Measurements from ENCODE around the gene SCYGR8. TPM values are rescaled to one million over a fixed set of nuclear protein-coding genes. Genes with fewer than 3 reads are reported as not detected.

Gene SCYGR8, protein sequence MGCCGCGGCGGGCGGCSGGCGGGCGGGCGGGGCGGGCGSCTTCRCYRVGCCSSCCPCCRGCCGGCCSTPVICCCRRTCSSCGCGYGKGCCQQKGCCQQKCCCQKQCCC
- total RNA-seq: not detected

DNA sequence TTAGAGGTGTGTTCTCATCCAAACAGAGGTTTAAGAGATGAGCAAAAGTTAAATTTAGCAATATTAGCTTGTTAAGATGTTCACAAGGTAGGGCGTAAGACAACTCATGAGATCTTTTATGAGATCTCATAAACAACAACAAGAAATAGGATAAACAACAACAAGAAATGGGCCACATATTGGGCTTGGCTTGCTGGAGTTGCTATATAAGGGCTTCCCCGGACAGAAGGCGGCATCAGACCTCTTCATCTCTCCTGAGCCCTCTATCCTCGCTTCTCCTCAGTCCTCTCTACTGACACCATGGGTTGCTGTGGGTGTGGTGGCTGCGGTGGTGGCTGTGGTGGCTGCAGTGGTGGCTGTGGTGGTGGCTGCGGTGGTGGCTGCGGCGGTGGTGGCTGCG is at the start of gene SCYGR8:
Gene SCYGR8 (plus strand): TSS at position 301 of the 400 bp plus-strand sequence. CDS start 0 bp downstream, at position 301.
- Histone ChIP-seq H3K36me3 (no peaks in the 10 kb centered on the region), H3K27me3 (no peaks in the 10 kb centered on the region), H3K9me3 (no peaks in the 10 kb centered on the region), H3K4me3 (no peak within 1 kb of the TSS), H3K4me1 (no peaks in the 10 kb centered on the region), H3K27ac (no peak within 1 kb of the TSS)
- in situ Hi-C loops (cut with MboI; ENCODE audit: low pct_ligation_motif_present in 1 of 4, low pct_unique_long_range_greater_than_20kb in 1 of 4, low sequenced_read_pairs in 3 of 4) (no loop called here), intact Hi-C loops (cut with DNase I; ENCODE audit: low total_unique reads) (no loop called here)
- WGBS, 2 donors (ENCODE audit: low coverage in 1 of 2): 93 to 100% methylated on average over 1 to 7 of the region's 9 CpGs
- DNase-seq: no peak
- no peak for TF ChIP-seq POLR2A (IDR thresholded peaks at IDR 0.05)
- TF ChIP-seq, protein P1, sequence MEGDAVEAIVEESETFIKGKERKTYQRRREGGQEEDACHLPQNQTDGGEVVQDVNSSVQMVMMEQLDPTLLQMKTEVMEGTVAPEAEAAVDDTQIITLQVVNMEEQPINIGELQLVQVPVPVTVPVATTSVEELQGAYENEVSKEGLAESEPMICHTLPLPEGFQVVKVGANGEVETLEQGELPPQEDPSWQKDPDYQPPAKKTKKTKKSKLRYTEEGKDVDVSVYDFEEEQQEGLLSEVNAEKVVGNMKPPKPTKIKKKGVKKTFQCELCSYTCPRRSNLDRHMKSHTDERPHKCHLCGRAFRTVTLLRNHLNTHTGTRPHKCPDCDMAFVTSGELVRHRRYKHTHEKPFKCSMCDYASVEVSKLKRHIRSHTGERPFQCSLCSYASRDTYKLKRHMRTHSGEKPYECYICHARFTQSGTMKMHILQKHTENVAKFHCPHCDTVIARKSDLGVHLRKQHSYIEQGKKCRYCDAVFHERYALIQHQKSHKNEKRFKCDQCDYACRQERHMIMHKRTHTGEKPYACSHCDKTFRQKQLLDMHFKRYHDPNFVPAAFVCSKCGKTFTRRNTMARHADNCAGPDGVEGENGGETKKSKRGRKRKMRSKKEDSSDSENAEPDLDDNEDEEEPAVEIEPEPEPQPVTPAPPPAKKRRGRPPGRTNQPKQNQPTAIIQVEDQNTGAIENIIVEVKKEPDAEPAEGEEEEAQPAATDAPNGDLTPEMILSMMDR (IDR thresholded peaks at IDR 0.05): no peak
- TF ChIP-seq POLR2AphosphoS5 (IDR thresholded peaks at IDR 0.05): no peak
- no peak for TF ChIP-seq EP300 (IDR thresholded peaks at IDR 0.05; ENCODE audit: low read depth)

DNA sequence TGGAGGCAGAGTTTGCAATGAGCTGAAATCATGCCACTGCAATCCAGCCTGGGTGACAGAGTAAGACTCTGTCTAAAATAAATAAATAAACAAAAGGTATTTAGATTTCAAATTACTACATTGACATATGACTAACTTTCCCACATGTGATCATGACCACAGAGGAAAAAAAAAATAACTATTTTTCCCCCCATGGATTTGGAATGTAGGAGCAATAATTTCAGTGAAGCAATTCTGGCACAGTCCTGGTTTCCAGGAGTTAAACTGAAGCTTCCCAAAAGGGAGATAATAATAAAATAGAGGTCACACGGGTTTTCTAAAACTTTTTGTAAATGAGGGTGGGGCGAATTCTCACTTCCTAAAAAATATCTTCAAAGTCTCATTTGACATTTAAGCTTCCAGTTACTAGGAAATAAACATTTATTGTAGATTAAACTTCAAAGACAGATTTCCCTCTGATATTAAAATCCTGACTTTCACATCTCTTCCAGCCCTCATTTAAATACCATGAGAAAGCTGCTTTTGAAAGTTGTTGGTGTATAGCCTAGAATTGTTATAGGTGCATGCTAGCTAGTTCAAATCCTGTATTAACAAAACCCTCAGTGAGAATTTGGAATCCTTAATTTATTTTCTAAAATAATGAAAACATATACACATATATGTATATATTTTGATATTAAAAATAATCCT is 48.6 kb upstream of the SCYGR8 start:
- Histone ChIP-seq H3K9me3 (no peaks in the 10 kb centered on the region), H3K27ac (no peak overlapping the region), H3K27me3 (no peaks in the 10 kb centered on the region), H3K4me3 (no peak overlapping the region), H3K36me3 (no peaks in the 10 kb centered on the region), H3K4me1 (peaks cover 0 to 5% (median 0%) of the 10 kb centered on the region in 4 donors)
- intact Hi-C loops (cut with DNase I; ENCODE audit: low total_unique reads) (no loop called here), in situ Hi-C loops (cut with MboI; ENCODE audit: low pct_ligation_motif_present in 1 of 4, low pct_unique_long_range_greater_than_20kb in 1 of 4, low sequenced_read_pairs in 3 of 4) (no loop called here)
- TF ChIP-seq POLR2A (IDR thresholded peaks at IDR 0.05): no peak
- 55 to 57% methylated on average over 2 of the region's 2 CpGs for WGBS, 2 donors (ENCODE audit: low coverage in 1 of 2)
- DNase-seq: no peak

DNA sequence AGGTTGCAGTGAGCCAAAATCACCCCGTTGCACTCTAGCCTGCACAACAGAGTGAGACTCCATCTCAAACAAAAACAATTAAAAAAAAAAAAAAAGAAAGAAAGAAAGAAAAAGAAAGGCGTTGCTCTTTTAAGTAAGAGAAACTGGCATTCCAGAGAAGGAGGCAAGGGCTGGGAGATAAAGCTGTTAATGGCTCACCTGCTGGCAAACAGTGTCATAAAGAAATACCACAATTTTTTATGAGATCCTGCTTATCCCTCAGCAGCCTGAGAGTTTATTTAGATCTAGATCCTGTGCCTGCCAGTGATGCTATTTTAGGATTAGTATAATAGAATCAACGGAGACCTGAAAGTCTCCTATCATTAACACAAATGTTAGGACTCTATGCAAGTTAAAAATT is 44.1 kb upstream of the SCYGR8 start:
- Histone ChIP-seq H3K4me1 (peaks cover 0 to 24% (median 4%) of the 10 kb centered on the region in 4 donors), H3K36me3 (no peaks in the 10 kb centered on the region), H3K4me3 (no peak overlapping the region), H3K27ac (peak overlapping the region in 1 of 4 donors; percentile 6), H3K27me3 (no peaks in the 10 kb centered on the region), H3K9me3 (no peaks in the 10 kb centered on the region)
- 38 to 52% methylated on average over 2 to 3 of the region's 3 CpGs for WGBS, 2 donors (ENCODE audit: low coverage in 1 of 2)
- DNase-seq: no peak
- TF ChIP-seq, protein P1 (IDR thresholded peaks at IDR 0.05): no peak
- TF ChIP-seq POLR2AphosphoS5 (IDR thresholded peaks at IDR 0.05) (no peak), EP300 (IDR thresholded peaks at IDR 0.05; ENCODE audit: low read depth) (no peak), POLR2A (IDR thresholded peaks at IDR 0.05) (no peak)
- in situ Hi-C loops (cut with MboI; ENCODE audit: low pct_ligation_motif_present in 1 of 4, low pct_unique_long_range_greater_than_20kb in 1 of 4, low sequenced_read_pairs in 3 of 4): no loop called here
- intact Hi-C loops (cut with DNase I; ENCODE audit: low total_unique reads): no loop called here

DNA sequence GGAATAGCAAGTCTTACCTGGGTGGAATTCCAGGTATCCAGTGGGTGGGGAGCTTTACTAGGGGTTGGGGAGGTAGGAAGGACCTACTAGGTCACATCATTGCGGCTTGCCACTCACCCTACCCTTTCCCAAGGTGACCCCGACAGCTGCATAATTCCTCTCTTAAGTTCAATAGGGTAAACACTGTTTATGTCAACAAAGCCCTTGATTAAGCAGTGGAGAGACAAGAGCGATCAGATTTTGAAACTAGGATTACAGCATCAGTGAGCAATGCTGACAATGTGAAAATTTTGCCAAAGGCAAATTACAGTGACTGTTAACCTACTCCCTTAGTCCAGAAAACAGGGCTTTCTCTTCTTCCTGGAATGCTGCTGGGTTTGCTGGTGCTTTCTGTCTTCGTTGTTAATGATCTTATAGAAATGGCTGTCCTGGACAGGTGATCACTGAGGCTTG is 42.4 kb upstream of the SCYGR8 start:
- Histone ChIP-seq H3K4me3 (no peak overlapping the region), H3K36me3 (no peaks in the 10 kb centered on the region), H3K4me1 (peaks cover 0 to 32% (median 6%) of the 10 kb centered on the region in 4 donors), H3K9me3 (no peaks in the 10 kb centered on the region), H3K27me3 (no peaks in the 10 kb centered on the region), H3K27ac (no peak overlapping the region)
- in situ Hi-C loops (cut with MboI; ENCODE audit: low pct_ligation_motif_present in 1 of 4, low pct_unique_long_range_greater_than_20kb in 1 of 4, low sequenced_read_pairs in 3 of 4) (no loop called here), intact Hi-C loops (cut with DNase I; ENCODE audit: low total_unique reads) (no loop called here)
- DNase-seq: no peak
- TF ChIP-seq POLR2A (IDR thresholded peaks at IDR 0.05) (no peak), EP300 (IDR thresholded peaks at IDR 0.05; ENCODE audit: low read depth) (no peak), POLR2AphosphoS5 (IDR thresholded peaks at IDR 0.05) (no peak)
- TF ChIP-seq, protein P1 (IDR thresholded peaks at IDR 0.05): no peak
- 33% methylated on average over 4 of the region's 4 CpGs; no CpG with 5 or more reads in 1 of the 2 donors for WGBS, 2 donors (ENCODE audit: low coverage in 1 of 2)
